HEK293 (cell line): Measurements from ENCODE around the gene GNPDA1.

Source experiments
- CTCF ChIA-PET: fragments of 350-600 bp; formaldehyde crosslinking; extraction: SDS; loops from one replicate; lab custom pipeline; 2021; ENCODE audit warnings: antibody characterized with exemption; lab: Yijun Ruan, JAX
- POLR2A ChIA-PET: fragments of 300-600 bp; formaldehyde crosslinking; extraction: SDS; loops from one replicate; lab custom pipeline; 2020; ENCODE audit warnings: antibody characterized with exemption, inconsistent platforms; lab: Yijun Ruan, JAX
- H3K27ac ChIP-seq: fragments of 200-500 bp; sonication (Bioruptor generic); 2 replicates; pipeline ENCODE4 v1.5.1; 2014; ENCODE audit warnings: low read depth, low read length, control low read depth, inconsistent platforms; ENCODE audit errors: extremely low read depth
- H3K36me3 ChIP-seq, 2 experiments: fragments of 200-500 bp in 1 of 2; sonication (Bioruptor generic) in 1 of 2; 1 replicate in 1 of 2; 2 replicates in 1 of 2; pipeline ENCODE4 v1.5.1; 2014 to 2017; ENCODE audit warnings: inconsistent platforms in 2 of 2, low read length in 2 of 2; ENCODE audit not compliant: control insufficient read depth in 2 of 2, insufficient read depth in 1 of 2
- H3K4me1 ChIP-seq: fragments of 200-500 bp; sonication (Bioruptor generic); 2 replicates; pipeline ENCODE4 v1.5.1; 2014; ENCODE audit warnings: mild to moderate bottlenecking, low read length, inconsistent platforms; ENCODE audit not compliant: control insufficient read depth, insufficient read depth
- H3K4me3 ChIP-seq: 2 replicates; pipeline ENCODE4 v1.5.1; 2011; ENCODE audit warnings: low read depth, mild to moderate bottlenecking, control low read depth, low read length, moderate library complexity
- H3K9me3 ChIP-seq: fragments of 200-500 bp; sonication (Bioruptor generic); 2 replicates; pipeline ENCODE4 v1.5.1; 2014; ENCODE audit warnings: low read depth, low read length, inconsistent platforms; ENCODE audit not compliant: control insufficient read depth, insufficient read depth
- FEZF1 ChIP-seq: fragments of 450-650 bp; formaldehyde crosslinking; IDR thresholded peaks from 2 replicates; pipeline ENCODE4 v1.5.1; 2016; ENCODE audit warnings: missing biosample characterization, missing genetic modification characterization
- MEIS1 ChIP-seq: sonication (generic); formaldehyde crosslinking; IDR thresholded peaks from 2 replicates; pipeline ENCODE4 v1.8.1; 2022; ENCODE audit warnings: missing genetic modification reagents, mild to moderate bottlenecking, borderline replicate concordance
- MZF1 ChIP-seq: fragments of 450-650 bp; formaldehyde crosslinking; IDR thresholded peaks from 2 replicates; pipeline ENCODE4 v1.5.1; 2017; ENCODE audit warnings: missing biosample characterization, missing genetic modification characterization, borderline replicate concordance
- ZBTB21 ChIP-seq: fragments of 450-650 bp; formaldehyde crosslinking; IDR thresholded peaks from 2 replicates; pipeline ENCODE4 v1.5.1; 2017; ENCODE audit warnings: missing biosample characterization, missing genetic modification characterization
- ZNF18 ChIP-seq: fragments of 450-650 bp; formaldehyde crosslinking; IDR thresholded peaks from 2 replicates; pipeline ENCODE4 v1.5.1; 2016; ENCODE audit warnings: missing biosample characterization, missing genetic modification characterization
- ZNF19 ChIP-seq: fragments of 450-650 bp; formaldehyde crosslinking; IDR thresholded peaks from 2 replicates; pipeline ENCODE4; 2016; ENCODE audit warnings: missing biosample characterization, missing genetic modification characterization, low read depth
- ZNF223 ChIP-seq: fragments of 450-650 bp; formaldehyde crosslinking; IDR thresholded peaks from 2 replicates; pipeline ENCODE4 v1.5.1; 2016; ENCODE audit warnings: missing biosample characterization, missing genetic modification characterization
- ZNF366 ChIP-seq: fragments of 450-650 bp; formaldehyde crosslinking; conservative IDR thresholded peaks from 2 replicates; pipeline ENCODE4 v1.5.1; 2016; ENCODE audit warnings: missing biosample characterization, missing genetic modification characterization
- ZNF433 ChIP-seq: fragments of 450-650 bp; formaldehyde crosslinking; IDR thresholded peaks from 2 replicates; pipeline ENCODE4 v1.5.1; 2016; ENCODE audit warnings: missing biosample characterization, missing genetic modification characterization, low read depth
- ZNF654 ChIP-seq: fragments of 450-650 bp; formaldehyde crosslinking; IDR thresholded peaks from 2 replicates; pipeline ENCODE4 v1.5.1; 2016; ENCODE audit warnings: low read depth, missing biosample characterization, missing genetic modification characterization
- ZNF658 ChIP-seq: fragments of 450-650 bp; formaldehyde crosslinking; IDR thresholded peaks from 2 replicates; pipeline ENCODE4; 2016; ENCODE audit warnings: missing biosample characterization, missing genetic modification characterization
- ZNF660 ChIP-seq: fragments of 450-650 bp; IDR thresholded peaks from 2 replicates; pipeline ENCODE4 v1.5.1; 2018; ENCODE audit warnings: missing biosample characterization, mild to moderate bottlenecking, missing genetic modification characterization
- TF ChIP-seq, protein P1 (sequence below): fragments of 450-650 bp; formaldehyde crosslinking; IDR thresholded peaks from 2 replicates; pipeline ENCODE4; 2016; ENCODE audit warnings: missing biosample characterization, missing genetic modification characterization
- TF ChIP-seq, protein P2 (sequence below): fragments of 450-650 bp; formaldehyde crosslinking; IDR thresholded peaks from 2 replicates; pipeline ENCODE4 v1.5.1; 2016; ENCODE audit warnings: missing biosample characterization, missing genetic modification characterization
- TF ChIP-seq, protein P3 (sequence below): fragments of 450-650 bp; formaldehyde crosslinking; IDR thresholded peaks from 2 replicates; pipeline ENCODE4 v1.5.1; 2016; ENCODE audit warnings: missing biosample characterization, missing genetic modification characterization, low read depth

GNPDA1 gene

DNA sequence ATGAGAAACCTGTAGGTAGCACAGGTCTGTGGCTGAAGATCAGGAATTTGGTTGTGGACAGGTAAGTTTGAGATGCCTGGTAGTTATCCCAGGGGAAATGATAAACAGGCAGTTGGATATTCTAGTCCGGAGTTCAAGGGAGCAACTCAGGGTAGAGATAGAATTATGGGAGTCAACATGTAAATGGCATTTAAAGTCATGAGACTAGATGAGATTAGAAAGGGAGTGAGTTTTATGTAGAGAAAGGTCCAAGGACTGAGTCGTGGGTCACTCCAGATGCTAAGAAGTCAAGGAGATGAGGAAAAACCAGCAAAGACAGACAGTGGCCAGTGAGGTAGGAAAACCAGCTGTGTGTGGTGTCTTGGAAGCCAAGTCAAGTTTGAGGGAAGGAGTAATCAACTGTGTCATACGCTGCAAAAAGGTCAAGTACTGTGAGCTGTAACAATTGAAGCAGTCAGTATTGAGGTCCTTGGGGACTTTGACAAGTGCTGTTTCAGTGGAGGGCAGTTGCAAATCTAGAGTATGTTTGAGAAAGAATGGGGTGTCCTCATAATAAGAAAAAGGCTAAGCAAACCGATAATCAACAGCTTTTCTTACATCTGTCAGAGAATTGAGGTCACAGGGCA is 18.2 kb downstream of the GNPDA1 start (continued):
- TF ChIP-seq ZNF18 (tag by site-specific recombination) (no peak), ZNF658 (no peak), ZNF433 (no peak), ZBTB21 (no peak), MZF1 (tag by site-specific recombination) (no peak), FEZF1 (tag by site-specific recombination) (no peak), ZNF223 (no peak), ZNF19 (tag by site-specific recombination) (no peak)
- TF ChIP-seq, protein P1, sequence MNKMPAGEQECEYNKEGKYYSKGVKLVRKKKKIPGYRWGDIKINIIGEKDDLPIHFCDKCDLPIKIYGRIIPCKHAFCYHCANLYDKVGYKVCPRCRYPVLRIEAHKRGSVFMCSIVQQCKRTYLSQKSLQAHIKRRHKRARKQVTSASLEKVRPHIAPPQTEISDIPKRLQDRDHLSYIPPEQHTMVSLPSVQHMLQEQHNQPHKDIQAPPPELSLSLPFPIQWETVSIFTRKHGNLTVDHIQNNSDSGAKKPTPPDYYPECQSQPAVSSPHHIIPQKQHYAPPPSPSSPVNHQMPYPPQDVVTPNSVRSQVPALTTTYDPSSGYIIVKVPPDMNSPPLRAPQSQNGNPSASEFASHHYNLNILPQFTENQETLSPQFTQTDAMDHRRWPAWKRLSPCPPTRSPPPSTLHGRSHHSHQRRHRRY (tag by site-specific recombination): no peak

- TF ChIP-seq ZNF366 (tag by site-specific recombination): no peak
- 0 out of 2 replicates have a peak, but pooled peaks have one; percentile 22 for TF ChIP-seq ZNF660 (tag by site-specific recombination)
- TF ChIP-seq ZNF19 (tag by site-specific recombination): no peak
- TF ChIP-seq, protein P2, sequence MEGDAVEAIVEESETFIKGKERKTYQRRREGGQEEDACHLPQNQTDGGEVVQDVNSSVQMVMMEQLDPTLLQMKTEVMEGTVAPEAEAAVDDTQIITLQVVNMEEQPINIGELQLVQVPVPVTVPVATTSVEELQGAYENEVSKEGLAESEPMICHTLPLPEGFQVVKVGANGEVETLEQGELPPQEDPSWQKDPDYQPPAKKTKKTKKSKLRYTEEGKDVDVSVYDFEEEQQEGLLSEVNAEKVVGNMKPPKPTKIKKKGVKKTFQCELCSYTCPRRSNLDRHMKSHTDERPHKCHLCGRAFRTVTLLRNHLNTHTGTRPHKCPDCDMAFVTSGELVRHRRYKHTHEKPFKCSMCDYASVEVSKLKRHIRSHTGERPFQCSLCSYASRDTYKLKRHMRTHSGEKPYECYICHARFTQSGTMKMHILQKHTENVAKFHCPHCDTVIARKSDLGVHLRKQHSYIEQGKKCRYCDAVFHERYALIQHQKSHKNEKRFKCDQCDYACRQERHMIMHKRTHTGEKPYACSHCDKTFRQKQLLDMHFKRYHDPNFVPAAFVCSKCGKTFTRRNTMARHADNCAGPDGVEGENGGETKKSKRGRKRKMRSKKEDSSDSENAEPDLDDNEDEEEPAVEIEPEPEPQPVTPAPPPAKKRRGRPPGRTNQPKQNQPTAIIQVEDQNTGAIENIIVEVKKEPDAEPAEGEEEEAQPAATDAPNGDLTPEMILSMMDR (tag by site-specific recombination): peak; percentile 49; the same call in 1 of the 2 replicates
- TF ChIP-seq ZNF654: peak; percentile 59
- TF ChIP-seq, all 188 proteins: peak for 3
Observed at GRCh38 chr5:141992349-141992963, 20.4 kb downstream of the GNPDA1 start.

GRCh38 chr5:141989720-141990119 is 23.1 kb downstream of the GNPDA1 start:
- ChIA-PET CTCF (interaction anchor here (0.5 to 6.1 kb wide), 11 partner anchors 13 to 683 kb away, joined by 3 to 89 read pairs (median 5); partner anchors contain the start of genes GNPDA1, PCDH1 and RNF14), POLR2A (no interaction called here)
- peaks cover 40 to 74% of the 10 kb centered on the region in 2 experiments for H3K36me3 ChIP-seq

More at GRCh38 chr5:141992349-141992963, 20.4 kb downstream of the GNPDA1 start:
- Histone ChIP-seq H3K36me3 (peaks cover 18 to 63% of the 10 kb centered on the region in 2 experiments), H3K9me3 (no peaks in the 10 kb centered on the region), H3K4me1 (no peaks in the 10 kb centered on the region), H3K4me3 (no peak overlapping the region), H3K27ac (no peak overlapping the region)
- ChIA-PET CTCF (interaction anchor here (0.6 to 6.1 kb wide), 14 partner anchors 15 to 300 kb away, joined by 3 to 89 read pairs (median 5); partner anchors contain the start of gene RNF14), POLR2A (interaction anchor here (0.6 to 1.4 kb wide), 2 partner anchors 23 to 446 kb away, joined by 4 to 7 read pairs; no protein-coding TSS in a partner anchor)

More at GRCh38 chr5:141989720-141990119, 23.1 kb downstream of the GNPDA1 start:
- H3K4me3 ChIP-seq: no peak overlapping the region
- no peaks in the 10 kb centered on the region for H3K4me1 ChIP-seq
- no peaks in the 10 kb centered on the region for H3K9me3 ChIP-seq
- TF ChIP-seq MEIS1 (CRISPR knock-in tag): no peak
- TF ChIP-seq, protein P3, sequence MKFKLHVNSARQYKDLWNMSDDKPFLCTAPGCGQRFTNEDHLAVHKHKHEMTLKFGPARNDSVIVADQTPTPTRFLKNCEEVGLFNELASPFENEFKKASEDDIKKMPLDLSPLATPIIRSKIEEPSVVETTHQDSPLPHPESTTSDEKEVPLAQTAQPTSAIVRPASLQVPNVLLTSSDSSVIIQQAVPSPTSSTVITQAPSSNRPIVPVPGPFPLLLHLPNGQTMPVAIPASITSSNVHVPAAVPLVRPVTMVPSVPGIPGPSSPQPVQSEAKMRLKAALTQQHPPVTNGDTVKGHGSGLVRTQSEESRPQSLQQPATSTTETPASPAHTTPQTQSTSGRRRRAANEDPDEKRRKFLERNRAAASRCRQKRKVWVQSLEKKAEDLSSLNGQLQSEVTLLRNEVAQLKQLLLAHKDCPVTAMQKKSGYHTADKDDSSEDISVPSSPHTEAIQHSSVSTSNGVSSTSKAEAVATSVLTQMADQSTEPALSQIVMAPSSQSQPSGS (tag by site-specific recombination): peak; percentile 85
- no peak overlapping the region for H3K27ac ChIP-seq
